ENCODE results near the gene PRMT9.

- TF ChIP-seq EP300 (IDR thresholded peaks at IDR 0.05) (no peak), POLR2A (IDR thresholded peaks at IDR 0.05) (no peak)
Measured at GRCh38 chr4:147658501-147658900, 25.5 kb downstream of the PRMT9 start.
